ENCODE data around the gene COL7A1.

- TF ChIP-seq, protein P1, sequence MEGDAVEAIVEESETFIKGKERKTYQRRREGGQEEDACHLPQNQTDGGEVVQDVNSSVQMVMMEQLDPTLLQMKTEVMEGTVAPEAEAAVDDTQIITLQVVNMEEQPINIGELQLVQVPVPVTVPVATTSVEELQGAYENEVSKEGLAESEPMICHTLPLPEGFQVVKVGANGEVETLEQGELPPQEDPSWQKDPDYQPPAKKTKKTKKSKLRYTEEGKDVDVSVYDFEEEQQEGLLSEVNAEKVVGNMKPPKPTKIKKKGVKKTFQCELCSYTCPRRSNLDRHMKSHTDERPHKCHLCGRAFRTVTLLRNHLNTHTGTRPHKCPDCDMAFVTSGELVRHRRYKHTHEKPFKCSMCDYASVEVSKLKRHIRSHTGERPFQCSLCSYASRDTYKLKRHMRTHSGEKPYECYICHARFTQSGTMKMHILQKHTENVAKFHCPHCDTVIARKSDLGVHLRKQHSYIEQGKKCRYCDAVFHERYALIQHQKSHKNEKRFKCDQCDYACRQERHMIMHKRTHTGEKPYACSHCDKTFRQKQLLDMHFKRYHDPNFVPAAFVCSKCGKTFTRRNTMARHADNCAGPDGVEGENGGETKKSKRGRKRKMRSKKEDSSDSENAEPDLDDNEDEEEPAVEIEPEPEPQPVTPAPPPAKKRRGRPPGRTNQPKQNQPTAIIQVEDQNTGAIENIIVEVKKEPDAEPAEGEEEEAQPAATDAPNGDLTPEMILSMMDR (IDR thresholded peaks at IDR 0.05; ENCODE audit: borderline replicate concordance, extremely low read depth, low read length, poor library complexity, severe bottlenecking), result no peak
- TF ChIP-seq EZH2 (IDR thresholded peaks at IDR 0.05; ENCODE audit: borderline replicate concordance, low read depth, low read length, severe bottlenecking), result no peak
Measured at GRCh38 chr3:48567500-48567899, 27.6 kb downstream of the COL7A1 start.
